GM11168 (cell line): Measurements from ENCODE around the gene PIP5K1C.
"Not testable (repeated sequence)": the region's sequence is repeated elsewhere in the genome, so short reads cannot be mapped to it uniquely, and the experiment has no call there.

Experiments
- in situ Hi-C: fragments of 300-500 bp; cut with MboI; formaldehyde crosslinking; loops from one replicate; pipeline ENCODE4 v1.12.0; 2022; ENCODE audit warnings: low sequenced_read_pairs; ENCODE audit not compliant: unreplicated experiment

Gene PIP5K1C

DNA sequence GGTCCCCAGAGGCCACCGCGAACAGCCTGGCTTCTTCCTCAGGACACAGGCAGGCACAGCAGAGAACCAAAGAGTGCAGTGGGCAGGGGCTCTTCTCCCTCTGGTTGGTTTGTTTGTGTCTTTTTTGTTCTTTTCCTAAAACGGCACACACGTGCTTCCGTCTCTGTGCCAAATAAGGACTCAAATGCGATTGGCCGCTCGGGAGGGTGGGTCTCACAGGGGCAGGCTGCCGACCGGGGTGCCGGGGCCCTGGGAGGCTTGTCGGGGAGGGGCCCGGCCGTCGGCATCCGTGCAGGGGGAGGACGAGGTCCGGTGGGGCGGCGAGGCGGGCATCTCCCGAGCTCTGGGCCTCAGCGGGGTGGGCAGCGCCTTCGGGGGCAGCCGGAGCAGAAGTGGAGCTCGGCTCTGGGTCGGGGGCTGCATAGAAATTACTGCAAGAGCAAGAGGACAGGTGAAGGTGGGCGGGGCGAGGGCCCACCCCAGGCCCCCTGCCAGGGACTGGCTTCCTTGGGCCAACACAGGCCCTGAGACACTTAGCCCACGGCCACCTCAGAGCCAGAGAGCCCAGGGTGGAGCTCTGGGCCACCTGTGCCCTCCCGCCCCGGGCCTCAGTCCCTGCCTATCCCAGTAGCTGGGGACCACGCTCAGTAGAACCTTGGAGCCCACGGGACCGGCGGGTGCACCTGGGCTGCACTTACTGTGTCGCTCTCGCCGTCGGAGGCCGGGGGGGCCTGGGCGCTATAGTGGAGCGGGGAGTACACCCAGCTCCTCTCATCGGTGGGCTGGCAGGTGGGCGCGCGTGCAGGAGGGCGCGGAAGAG is 67.3 kb downstream of the PIP5K1C start:
- in situ Hi-C loops, result no loop called here

DNA sequence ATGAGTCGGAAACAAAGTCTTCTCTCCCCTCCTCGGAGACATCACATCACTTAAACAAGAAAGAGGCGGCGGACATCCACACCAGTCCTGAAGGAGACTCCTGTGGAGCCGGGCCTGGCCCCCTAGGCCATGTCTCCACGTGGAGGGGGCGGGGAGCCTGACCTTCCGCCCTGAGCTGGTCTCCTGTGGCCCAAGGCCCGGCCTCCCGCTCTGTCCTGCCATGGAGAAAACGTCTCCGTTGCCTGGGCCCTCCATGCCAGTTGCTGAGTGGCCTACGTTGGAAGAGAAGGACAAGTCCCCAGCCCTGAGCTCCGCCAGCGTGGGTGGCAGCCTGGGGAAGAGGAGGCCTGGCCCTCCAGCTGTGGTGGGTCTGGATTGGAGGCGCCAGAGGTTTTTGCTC is 68.2 kb downstream of the PIP5K1C start:
- in situ Hi-C loops, result no loop called here

DNA sequence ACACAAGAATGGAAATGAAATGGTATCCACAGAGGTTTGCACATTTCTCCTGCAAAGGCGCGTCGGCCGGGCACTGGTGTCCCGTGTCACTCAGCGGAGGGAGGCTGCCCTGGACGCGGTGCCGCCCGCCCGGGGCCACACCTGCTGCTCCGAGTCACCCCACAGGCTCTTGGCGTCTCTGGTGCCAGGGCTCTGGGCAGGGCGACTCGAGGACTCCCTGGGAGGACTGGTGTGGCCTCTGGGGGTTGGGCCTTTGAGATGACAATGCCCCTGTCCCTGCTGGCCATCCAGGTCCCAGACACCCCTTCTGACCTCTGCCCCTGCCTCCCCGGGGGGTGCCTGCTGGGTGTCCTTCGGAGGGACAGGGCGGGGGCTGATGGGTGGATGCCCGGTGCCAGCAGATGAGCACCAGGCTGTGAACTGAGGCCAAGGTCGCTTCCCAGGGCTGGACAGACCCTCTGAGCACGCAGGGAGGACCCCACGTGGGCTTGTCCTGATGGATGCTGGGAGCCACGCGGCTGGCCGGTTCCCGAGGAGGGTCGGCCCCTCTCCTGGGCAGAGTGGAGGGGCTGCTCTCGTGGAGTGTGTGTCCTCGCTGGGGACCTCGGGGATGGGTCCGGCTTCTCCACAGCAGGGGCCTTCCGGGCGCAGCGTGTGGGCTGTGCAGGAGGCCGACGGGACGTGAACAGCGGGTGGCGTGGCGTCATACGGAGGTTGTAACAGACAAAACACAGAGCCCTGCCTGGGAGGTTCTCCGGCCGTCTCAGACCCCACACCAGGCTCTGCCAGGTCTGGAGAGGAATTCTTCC is 69.0 kb downstream of the PIP5K1C start:
- in situ Hi-C loops, result no loop called here

DNA sequence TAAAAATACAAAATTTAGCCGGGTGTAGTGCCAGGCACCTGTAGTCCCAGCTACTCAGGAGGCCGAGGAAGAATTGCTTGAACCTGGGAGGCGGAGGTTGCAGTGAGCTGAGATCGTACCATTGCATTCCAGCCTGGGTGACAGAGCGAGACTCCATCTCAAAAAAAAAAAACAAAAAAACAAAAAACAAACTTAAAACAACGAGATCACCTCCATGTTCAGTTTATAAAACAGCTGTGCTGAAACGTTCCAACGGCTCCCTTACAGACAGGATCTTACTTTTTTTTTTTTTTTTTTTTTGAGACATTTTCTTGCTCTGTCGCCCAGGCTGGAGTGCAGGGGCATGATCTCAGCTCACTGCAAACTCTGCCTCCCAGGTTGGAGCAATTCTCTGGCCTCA is 71.5 kb downstream of the PIP5K1C start:
- in situ Hi-C loops, result not testable (repeated sequence)

DNA sequence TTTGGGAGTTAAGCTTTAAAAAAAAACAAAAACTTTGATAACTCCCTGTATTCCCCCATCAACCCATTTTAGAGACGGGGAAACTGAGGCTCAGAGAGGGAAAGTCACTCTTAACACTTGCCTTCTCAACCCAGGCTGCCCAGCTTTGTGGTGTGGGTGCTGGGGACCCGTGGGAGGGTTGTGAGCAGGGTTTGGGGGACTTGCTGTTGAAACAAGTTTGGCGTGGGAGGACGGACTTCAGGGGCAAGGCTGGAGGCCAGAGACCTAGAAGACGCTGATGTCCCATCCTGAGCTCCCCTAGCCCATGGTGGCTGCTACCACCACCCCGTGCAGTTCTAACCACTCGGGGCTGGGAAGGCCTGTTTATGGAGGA is 72.9 kb downstream of the PIP5K1C start:
- in situ Hi-C loops, result no loop called here

DNA sequence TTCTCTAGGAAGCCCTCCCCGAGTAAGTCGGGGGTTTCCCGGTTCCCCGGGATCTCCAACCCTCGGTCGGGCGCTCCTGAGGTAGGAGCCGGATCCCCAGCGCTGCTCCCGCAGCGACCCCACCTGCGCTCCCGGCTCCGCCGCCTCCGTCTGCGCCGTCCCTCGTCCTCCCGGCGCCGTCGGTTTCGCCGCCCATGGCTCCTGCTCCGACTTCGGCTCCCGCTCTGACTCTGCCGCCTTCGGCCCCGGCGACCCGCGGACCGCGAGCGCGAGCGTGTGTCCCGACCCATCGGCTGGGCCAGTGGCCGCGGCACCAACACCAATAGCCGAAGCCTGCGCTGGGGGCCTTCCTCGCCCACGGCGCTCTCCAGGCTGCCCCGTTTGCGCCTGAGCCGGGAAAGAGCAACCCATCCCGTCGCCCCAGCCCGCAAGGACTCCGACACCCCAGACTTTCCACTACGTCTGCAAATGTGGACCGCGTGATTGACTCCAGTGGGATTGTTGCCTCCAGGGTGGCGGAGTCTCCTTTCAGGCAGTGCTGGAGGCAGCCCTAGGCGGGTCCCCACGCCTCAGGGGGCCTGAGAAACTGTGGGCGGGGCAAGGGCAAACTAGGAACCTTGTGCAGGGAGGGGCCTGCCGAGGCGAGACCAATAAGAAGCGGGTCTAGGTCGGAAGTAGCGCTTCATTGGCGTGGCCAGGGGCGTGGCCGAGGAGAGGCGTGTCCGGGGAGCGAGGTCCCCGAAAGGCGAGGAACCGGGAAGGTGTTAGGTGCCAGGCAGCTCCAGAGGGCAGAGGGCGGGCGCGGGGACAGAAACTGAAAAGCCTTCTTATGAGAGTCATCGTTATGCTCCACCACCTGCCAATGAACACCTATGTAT is 73.6 kb downstream of the PIP5K1C start, which contains the start of gene CACTIN:
Gene CACTIN, minus strand, starts transcription at position 318 of the 878 bp plus-strand sequence. Its CDS starts 28 bp downstream, at position 290.
- in situ Hi-C loops, result no loop called here

DNA sequence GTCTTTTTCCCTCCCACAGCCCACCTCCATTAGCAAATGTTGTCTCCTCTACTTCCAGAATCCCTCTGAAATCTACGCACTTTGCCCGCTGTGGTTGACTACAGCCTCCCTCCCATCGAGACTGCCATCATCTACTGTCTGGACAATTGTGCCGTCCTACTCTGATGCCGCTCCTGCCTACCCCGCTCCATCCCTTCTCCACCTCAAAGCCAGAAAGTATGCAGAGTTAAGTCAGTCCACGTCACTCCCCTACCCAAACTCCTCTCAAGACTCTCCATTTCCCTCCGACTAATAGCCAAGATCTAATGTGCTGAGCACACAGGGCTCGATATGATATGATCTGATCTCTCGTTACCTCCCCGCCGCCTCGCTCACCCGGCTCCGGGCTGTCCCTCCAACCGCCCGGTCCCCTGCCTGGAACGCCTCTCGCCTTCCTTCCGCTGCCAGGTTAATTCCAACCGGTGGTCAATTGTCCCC is 74.2 kb downstream of the PIP5K1C start:
- in situ Hi-C loops, result no loop called here

DNA sequence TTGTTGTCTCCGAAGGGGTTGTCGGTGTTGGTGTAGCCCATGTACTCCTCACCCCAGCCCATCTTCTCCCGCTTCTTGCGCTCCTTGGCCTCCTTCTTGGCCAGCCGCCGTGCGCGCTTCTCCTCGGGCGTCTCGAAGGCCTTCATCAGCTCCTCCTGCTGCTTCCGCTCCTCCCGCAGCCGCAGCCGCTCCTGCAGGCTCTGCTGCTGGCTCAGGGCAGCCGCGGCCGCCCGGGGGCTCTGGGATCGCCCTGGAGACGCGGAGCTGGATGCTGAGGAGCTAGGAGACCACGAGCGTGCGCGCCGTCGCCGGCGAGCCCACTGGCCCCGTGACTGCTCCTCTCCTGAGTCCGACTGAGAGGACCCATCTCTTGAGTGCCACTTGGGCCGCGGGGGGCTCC is 76.6 kb downstream of the PIP5K1C start:
- in situ Hi-C loops, result no loop called here

DNA sequence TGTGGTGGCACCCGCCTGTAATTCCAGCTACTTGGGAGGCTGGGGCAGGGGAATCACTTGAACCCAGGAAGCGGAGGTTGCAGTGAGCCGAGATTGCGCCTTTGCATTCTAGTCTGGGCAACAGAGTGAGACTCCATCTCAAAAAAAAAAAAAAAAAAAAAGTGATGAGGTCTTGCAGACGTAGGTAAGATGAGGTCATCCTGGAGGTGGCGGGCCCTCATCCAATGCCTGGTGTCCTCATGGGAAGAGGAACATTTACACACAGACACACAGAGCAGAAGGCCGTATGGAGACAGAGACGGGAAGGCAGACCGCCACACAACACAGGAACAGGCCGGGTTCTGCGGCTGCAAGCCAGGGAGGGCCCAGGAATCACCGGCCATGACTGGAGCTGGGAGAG is 78.0 kb downstream of the PIP5K1C start:
- in situ Hi-C loops, result no loop called here

DNA sequence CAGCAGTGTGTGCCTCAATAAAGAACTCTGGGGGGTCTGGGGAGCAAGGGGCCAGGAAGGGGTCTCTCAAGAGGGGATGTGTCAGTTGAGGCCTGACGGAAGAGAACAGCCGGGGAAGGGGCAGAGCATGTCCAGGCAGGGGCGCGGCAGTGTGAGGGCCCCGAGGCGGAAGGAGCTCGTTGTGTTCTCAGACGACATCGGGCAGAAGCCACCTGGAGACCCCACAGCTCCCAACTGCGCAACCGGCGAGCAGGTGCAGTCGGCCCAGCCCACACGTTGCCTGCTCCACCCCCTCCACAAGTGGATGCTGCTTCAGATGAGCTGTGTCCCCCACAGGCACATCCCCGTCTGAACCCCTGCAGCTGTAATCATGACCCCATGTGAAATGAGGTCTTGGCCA is 78.6 kb downstream of the PIP5K1C start:
- in situ Hi-C loops, result no loop called here

DNA sequence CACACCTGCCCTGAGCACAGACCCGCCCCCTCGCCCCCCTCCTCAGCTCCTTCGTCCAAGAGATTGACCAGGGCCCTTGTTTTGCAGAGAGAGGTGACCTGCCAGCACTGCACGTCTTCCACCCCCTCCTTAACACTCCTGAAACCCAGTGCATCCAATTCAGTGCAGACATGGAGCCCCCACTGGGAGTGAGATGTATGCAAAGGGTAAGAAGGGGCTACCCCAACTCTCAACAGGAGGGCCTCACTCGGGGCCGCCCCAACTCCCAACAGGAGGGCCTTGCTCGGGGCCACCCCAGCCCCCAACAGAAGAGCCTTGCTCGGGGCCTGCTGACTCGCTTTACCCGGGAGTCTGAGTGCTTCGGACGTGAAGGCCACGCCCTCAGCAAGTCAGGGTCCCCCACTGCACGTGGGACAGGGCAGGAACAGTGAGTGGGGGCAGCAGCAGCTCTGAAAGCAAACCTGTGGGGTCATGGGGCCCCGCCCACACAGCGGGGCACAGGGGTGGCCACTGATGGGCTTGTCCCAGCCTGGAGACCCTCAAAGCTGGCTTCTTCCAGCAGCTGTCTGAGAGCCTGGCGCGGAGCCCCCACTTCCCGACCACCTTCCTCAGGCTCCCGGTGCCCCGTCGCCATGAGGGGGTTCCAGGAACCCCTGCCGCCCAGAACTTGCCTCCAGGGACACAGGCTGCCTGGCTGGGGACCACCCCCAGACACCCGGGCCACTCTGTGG is 79.3 kb downstream of the PIP5K1C start:
- in situ Hi-C loops, result no loop called here

DNA sequence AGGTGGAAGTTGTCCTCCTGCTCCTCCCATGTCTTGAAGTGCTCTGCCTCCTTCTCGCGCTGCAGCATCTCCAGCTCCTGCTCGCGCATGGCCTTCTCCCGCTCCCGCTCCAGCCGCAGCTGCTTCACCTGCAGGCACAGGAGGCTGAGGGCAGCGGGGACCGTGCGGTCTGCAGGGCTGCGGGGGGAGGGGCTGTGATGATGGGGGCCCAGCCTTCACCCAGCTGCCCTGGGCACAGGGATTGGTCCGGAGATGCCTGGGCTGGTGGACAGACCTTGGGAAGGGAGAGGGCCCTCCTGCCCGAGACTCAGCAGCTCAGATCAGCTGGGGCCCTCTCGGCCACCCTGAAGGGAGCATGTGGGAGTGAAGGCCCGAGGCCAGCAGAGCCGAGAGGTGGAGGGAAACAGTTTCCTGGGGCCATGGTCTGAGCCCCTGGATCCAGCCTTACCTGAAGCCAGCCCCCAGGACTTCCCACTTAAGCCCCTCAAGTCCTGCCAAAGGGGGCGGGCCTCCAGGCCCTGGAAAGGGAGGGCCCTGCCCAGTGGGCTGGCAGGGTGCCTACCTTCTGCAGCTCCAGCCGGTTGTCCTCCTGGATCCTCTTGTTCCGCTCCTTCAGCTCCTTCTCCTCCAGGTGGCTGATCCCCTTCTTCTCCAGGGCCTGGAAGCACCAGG is 80.0 kb downstream of the PIP5K1C start:
- in situ Hi-C loops, result no loop called here

DNA sequence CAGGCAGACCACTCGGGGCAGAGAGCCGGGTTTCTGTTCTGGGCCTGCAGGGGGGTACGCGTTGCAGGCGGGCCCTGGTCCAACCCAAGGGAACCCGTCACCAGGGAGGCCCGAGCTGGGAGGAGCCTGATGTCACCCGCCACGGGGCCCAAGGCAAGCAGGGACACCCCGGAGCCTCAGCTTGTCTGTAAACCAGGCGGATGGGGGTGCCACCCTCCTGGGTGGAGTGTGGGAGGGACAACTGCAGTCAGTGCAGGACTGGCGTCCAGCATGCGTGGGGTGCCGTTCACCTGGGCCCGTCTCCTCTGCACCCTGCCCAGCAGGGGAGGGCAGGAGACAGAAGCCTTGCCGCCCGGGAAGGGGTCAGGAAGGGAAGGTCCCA is 80.6 kb downstream of the PIP5K1C start:
- in situ Hi-C loops, result no loop called here

DNA sequence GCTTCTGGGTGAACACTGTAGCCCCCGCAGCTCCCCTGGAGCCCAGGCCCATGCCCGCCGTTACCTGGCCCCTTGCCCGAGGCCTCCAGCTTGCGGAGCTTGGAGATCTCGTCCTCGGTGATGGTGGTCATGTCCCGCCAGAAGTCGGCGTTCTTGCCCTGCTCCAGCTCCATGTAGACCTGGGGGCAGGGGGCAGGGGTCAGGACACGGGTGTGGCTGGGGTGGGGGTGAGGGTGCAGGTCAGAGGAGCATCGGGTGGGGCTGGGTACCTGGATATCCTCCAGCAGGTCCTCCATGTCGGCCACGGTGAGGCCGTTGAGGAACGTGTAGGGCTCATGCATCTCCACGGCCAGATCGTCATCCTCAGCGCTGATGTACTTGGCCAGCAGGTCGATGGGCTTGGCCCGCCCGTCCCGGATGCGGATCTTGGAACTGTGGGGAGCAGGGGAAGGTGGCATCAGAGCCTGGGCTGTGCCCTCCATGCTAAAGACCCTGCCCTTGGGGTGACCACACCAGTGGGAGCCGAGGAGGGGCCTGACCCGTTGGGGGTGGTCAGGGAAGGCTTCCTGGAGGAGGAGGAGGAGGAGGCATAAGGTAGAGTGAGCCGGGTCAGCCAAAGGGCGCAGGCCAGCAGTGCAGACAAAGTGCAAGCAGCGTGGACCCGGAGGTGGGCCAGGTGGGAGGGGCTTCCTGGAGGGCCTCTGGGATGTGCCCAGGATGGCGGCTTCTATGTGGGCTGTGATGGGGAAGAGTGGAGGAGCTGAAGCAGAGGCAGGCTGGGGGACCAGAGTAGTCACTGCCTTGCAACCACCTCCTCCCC is 81.2 kb downstream of the PIP5K1C start:
- in situ Hi-C loops, result no loop called here

DNA sequence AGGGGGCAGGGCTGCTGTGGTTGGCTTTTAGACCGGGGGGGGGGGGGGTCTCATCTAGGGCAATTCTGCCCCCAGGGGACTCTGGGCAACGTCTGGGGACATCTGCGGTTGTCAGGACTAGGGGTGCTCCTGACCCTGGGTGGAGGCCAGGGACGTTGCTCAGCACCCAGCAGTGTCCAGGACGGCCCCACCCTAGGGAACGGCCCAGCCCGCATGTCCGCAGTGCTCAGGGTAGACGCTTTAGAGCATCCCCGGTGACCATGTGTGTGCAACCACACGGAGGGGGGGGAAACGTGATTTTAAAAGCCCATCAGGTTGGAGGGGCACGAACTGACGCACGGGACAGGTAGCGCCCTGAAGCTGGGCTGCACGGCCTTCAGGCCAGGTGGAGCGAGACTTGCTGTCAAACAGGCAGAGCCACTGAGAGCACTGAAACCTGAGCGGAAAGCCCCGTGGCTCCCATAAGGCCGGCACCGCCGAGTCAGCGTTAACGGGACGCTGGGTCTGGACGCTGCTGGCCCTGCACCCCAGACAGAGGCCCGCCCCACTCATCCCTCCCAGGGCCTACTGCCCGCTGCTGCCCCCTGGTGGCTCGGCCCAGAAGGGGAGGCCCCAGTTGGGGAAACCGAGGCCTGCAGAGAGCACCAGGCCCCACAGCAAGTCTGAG is 82.0 kb downstream of the PIP5K1C start:
- in situ Hi-C loops, result no loop called here

DNA sequence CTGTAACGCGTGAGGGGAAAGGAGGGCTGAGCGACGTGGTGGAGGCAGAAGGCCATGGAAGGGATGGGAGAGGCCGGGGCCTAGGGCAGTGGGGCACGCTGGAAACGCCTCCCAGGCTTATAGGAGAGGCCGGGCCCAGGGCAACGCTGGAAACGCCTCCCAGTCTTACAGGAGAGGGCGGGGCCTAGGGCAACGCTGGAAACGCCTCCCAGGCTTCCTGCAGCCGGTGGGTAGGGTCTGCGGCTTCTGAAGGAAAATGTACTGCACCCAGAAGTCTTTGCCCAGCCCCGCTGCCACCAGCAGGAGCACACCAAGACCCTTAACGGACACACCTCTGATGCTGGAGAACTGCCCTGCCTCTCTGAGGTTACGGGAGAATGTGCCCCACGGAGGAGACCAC is 82.8 kb downstream of the PIP5K1C start:
- in situ Hi-C loops, result no loop called here

DNA sequence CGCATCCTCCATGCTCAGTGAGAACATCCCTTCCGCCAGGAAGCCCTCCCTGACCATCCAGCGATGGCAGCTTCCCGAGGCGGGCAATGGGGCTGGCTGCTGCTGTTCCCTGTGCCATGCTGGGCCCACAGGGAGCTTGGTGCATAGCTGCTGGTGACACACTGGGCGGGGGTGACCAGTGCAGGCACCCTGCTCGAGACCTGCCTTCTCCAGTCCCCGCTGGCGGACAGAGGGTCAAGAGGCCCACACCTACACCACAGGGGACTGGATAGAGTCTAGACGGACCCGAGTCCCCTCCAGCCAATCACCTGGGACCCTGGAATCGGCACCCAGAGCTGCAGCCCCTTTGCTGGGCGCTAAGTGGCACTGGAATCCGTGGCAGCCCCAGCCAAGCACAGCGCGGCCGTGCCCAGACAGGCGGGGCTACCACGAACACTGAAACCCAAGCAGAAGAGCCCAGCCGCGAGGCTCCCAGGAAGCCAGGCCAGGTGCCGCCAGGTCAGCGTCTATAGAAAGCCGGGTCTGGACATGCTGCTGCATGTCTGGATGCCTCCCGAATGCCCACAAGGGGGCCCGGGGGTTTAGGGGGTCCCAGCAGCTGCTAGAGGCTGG is 84.6 kb downstream of the PIP5K1C start:
- in situ Hi-C loops, result no loop called here
